CD4-positive, alpha-beta T cell (primary cell): ENCODE data around the gene CHPT1. TPM values are rescaled to one million over a fixed set of nuclear protein-coding genes. Genes with fewer than 3 reads are reported as not detected.

ENCODE experiments used
- ATAC-seq: fragments of 200-7000 bp; cut with Tn5 transposase; one replicate; pipeline ENCODE4 v1.10.0; 2022; ENCODE audit warnings: mild to moderate bottlenecking; ENCODE audit not compliant: poor library complexity
- CTCF ChIA-PET: fragments of 350-600 bp; sonication (Branson Sonifier 250); formaldehyde crosslinking; loops from one replicate; lab custom pipeline; 2021; ENCODE audit warnings: antibody characterized with exemption, inconsistent platforms; lab: Charles Lee
- POLR2A ChIA-PET: fragments of 350-600 bp; sonication (Branson Sonifier 250); formaldehyde crosslinking; loops from one replicate; lab custom pipeline; 2021; ENCODE audit warnings: antibody characterized with exemption, inconsistent platforms; lab: Charles Lee
- DNase-seq, 14 experiments: peaks; one replicate each; pipeline ENCODE4 v3.0.0-alpha.2; 2013 to 2020; ENCODE audit warnings: mixed read lengths in 2 of 14
- H3K27ac ChIP-seq, 2 donors: one replicate each; pipeline versions ENCODE4 v1.5.1 to v1.7.0; 2013; ENCODE audit warnings: low read length in 2 of 2, low read depth in 1 of 2, mild to moderate bottlenecking in 1 of 2
- H3K27me3 ChIP-seq, 2 experiments: 1 replicate in 1 of 2; 2 replicates in 1 of 2; pipeline versions ENCODE4 v1.6.1 to v1.7.0; 2013; ENCODE audit warnings: low read length in 2 of 2, control low read depth in 1 of 2, mild to moderate bottlenecking in 1 of 2, moderate library complexity in 1 of 2; ENCODE audit not compliant: insufficient read depth in 2 of 2, control insufficient read depth in 1 of 2
- H3K36me3 ChIP-seq: one replicate; pipeline ENCODE4 v1.6.1; 2013; ENCODE audit warnings: low read length, control low read depth; ENCODE audit not compliant: insufficient read depth
- H3K4me1 ChIP-seq: one replicate; pipeline ENCODE4 v1.6.1; 2013; ENCODE audit warnings: low read length, control low read depth; ENCODE audit not compliant: insufficient read depth
- H3K4me3 ChIP-seq: one replicate; pipeline ENCODE4 v1.5.1; 2013; ENCODE audit warnings: mild to moderate bottlenecking, low read length, moderate library complexity
- H3K9me3 ChIP-seq, 2 experiments: 1 replicate in 1 of 2; 2 replicates in 1 of 2; pipeline versions ENCODE4 v1.6.1 to v1.7.0; 2013; ENCODE audit warnings: low read length in 2 of 2, mild to moderate bottlenecking in 2 of 2, control low read depth in 1 of 2, moderate library complexity in 1 of 2; ENCODE audit not compliant: control insufficient read depth in 1 of 2, insufficient read depth in 1 of 2
- H3K27ac Mint-ChIP-seq: one replicate; pipeline ENCODE4 v1.8.0; 2020; ENCODE audit warnings: mixed read lengths
- H3K27me3 Mint-ChIP-seq: one replicate; pipeline ENCODE4 v1.8.0; 2021; ENCODE audit warnings: mixed read lengths
- H3K36me3 Mint-ChIP-seq: one replicate; pipeline ENCODE4 v1.8.0; 2021; ENCODE audit warnings: low read depth, mixed read lengths
- H3K4me1 Mint-ChIP-seq: one replicate; pipeline ENCODE4 v1.8.0; 2021; ENCODE audit warnings: low read depth, mixed read lengths
- H3K4me3 Mint-ChIP-seq: one replicate; pipeline ENCODE4 v1.8.0; 2020; ENCODE audit warnings: mild to moderate bottlenecking, mixed read lengths
- H3K9me3 Mint-ChIP-seq: one replicate; pipeline ENCODE4 v1.8.0; 2020; ENCODE audit warnings: mixed read lengths
- CTCF ChIP-seq: fragments of 200-600 bp; IDR thresholded peaks from one replicate; pipeline ENCODE4 v1.8.0; 2022; ENCODE audit warnings: antibody characterized with exemption, mild to moderate bottlenecking
- intact Hi-C, 2 experiments: fragments of 100-400 bp; cut with DNase I in 1 of 2; cut with micrococcal nuclease in 1 of 2; formaldehyde crosslinking; loops; one replicate each; pipeline versions ENCODE4 v1.15.1 to v1.9.0; 2023 to 2025; cut with DNase I, micrococcal nuclease
- total RNA-seq, 174 experiments: library from RNA in 2 of 174; stranded (reverse) in 2 of 174; gene quantifications; one replicate each; pipeline ENCODE4 v1.2.3 and lab custom pipeline; 2021 to 2026

CHPT1 gene
- total RNA-seq, 2 experiments from 2014 or later = 10.8 to 11.9 TPM

- Histone ChIP-seq H3K36me3 (peaks cover 16% of the 10 kb centered on the region), H3K4me3 (no peak overlapping the region), H3K9me3 (no peaks in the 10 kb centered on the region), H3K27me3 (no peaks in the 10 kb centered on the region), H3K27ac (no peak overlapping the region), H3K4me1 (no peaks in the 10 kb centered on the region)
- intact Hi-C loops = loop anchor here (1.0 to 5.0 kb wide), 4 partner anchors 87 to 347 kb away; no protein-coding TSS in a partner anchor
- no peak overlapping the region for H3K4me3 Mint-ChIP-seq
- peaks cover 4% of the 10 kb centered on the region for H3K4me1 Mint-ChIP-seq
- POLR2A ChIA-PET = interaction anchor here (0.7 to 1.1 kb wide), 2 partner anchors 62 to 352 kb away, joined by 3 read pairs; partner anchors contain the start of genes ARL1 and CHPT1
- peak; percentile 71 for ATAC-seq
- no peak overlapping the region for H3K27ac Mint-ChIP-seq
- CTCF ChIA-PET = interaction anchor here (0.6 to 2.1 kb wide), 13 partner anchors 12 to 345 kb away, joined by 3 to 19 read pairs (median 3); partner anchors contain the start of gene GNPTAB
- peak; percentile 76 for TF ChIP-seq CTCF
- peaks cover 75% of the 10 kb centered on the region for H3K36me3 Mint-ChIP-seq
- peak in 3 of 14 experiments; percentile 52 to 57 (median 57) for DNase-seq
- H3K27me3 Mint-ChIP-seq = no peaks in the 10 kb centered on the region
- H3K9me3 Mint-ChIP-seq = no peaks in the 10 kb centered on the region
Measured at GRCh38 chr12:101759396-101760047, 62.1 kb downstream of the CHPT1 start.

GRCh38 chr12:101761350-101761749 is 63.9 kb downstream of the CHPT1 start:
- Histone ChIP-seq H3K36me3 (peaks cover 34% of the 10 kb centered on the region), H3K4me3 (no peak overlapping the region), H3K4me1 (no peaks in the 10 kb centered on the region), H3K27ac (no peak overlapping the region), H3K27me3 (no peaks in the 10 kb centered on the region), H3K9me3 (no peaks in the 10 kb centered on the region)
- DNase-seq (peak in 1 of 14 experiments; percentile 12), ATAC-seq (no peak)
- no peaks in the 10 kb centered on the region for H3K9me3 Mint-ChIP-seq
- no peaks in the 10 kb centered on the region for H3K27me3 Mint-ChIP-seq
- ChIA-PET CTCF (interaction anchor here (1.1 to 1.2 kb wide), 2 partner anchors 24 to 78 kb away, joined by 3 to 4 read pairs; no protein-coding TSS in a partner anchor), POLR2A (no interaction called here)
- H3K27ac Mint-ChIP-seq = no peak overlapping the region
- peaks cover 72% of the 10 kb centered on the region for H3K36me3 Mint-ChIP-seq
- H3K4me1 Mint-ChIP-seq = peaks cover 4% of the 10 kb centered on the region
- intact Hi-C loops = no loop called here
- H3K4me3 Mint-ChIP-seq = no peak overlapping the region
- no peak for TF ChIP-seq CTCF

- no peak for DNase-seq
- Mint-ChIP-seq H3K27me3 (no peaks in the 10 kb centered on the region), H3K4me1 (peaks cover 4% of the 10 kb centered on the region), H3K36me3 (peaks cover 72% of the 10 kb centered on the region), H3K27ac (no peak overlapping the region), H3K9me3 (no peaks in the 10 kb centered on the region), H3K4me3 (no peak overlapping the region)
- CTCF ChIA-PET = interaction anchor here (1.1 to 1.2 kb wide), 2 partner anchors 24 to 78 kb away, joined by 3 to 4 read pairs; no protein-coding TSS in a partner anchor
- Histone ChIP-seq H3K36me3 (peaks cover 37% of the 10 kb centered on the region), H3K9me3 (no peaks in the 10 kb centered on the region), H3K4me1 (no peaks in the 10 kb centered on the region), H3K27me3 (no peaks in the 10 kb centered on the region), H3K27ac (no peak overlapping the region), H3K4me3 (no peak overlapping the region)
- intact Hi-C loops = no loop called here
- ATAC-seq = no peak
- no peak for TF ChIP-seq CTCF
- POLR2A ChIA-PET = no interaction called here
Measured at GRCh38 chr12:101761781-101762180, 64.3 kb downstream of the CHPT1 start.
